Germinal center (tissue), 1 donor: ENCODE measurements around the gene FBXO5.
"Not testable (repeated sequence)": the region's sequence is repeated elsewhere in the genome, so short reads cannot be mapped to it uniquely, and the experiment has no call there.

Source experiments
- DNase-seq: peaks from one replicate; pipeline ENCODE4 v3.0.0; 2012; ENCODE audit warnings: mixed read lengths, low spot score

The FBXO5 gene

GRCh38 chr6:152982904-152983636, at the start of gene FBXO5:
Gene FBXO5 (minus strand): TSS chr6:152983041. CDS start chr6:152982959, 82 bp downstream.
- DNase-seq: peak; percentile 96

- no peak for DNase-seq
These were observed 49.5 kb upstream of the FBXO5 start for GRCh38 chr6:153032255-153032882.

DNA sequence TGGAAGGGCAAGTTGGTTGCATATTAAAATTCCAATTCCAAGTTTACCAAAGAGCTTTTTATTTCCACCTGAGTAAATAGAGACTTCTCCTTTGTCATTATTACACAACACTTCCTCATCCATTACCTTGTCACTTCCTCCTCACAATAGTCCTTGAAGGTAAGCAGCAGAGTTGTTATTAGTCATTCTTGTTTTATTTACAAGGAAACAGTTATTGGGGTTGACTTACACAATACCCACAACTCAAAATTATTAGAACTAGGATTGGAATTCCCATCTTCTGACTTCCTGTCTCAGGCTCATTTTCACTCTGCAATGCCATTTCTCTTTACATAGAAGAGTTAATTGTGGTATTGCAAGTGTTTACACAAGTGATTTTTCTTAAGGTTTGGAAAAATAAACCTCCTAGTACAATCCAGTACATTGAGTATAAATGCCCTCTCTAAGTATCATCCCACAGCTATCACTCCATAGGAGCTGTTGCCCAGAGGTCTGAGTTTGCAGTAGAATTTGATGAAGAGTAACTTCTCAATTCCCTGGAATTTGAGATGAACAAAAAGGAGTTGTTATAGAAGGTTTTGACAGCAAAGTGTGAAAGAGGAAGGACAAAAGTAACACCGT, 48.6 kb upstream of the FBXO5 start:
- DNase-seq: no peak

DNA sequence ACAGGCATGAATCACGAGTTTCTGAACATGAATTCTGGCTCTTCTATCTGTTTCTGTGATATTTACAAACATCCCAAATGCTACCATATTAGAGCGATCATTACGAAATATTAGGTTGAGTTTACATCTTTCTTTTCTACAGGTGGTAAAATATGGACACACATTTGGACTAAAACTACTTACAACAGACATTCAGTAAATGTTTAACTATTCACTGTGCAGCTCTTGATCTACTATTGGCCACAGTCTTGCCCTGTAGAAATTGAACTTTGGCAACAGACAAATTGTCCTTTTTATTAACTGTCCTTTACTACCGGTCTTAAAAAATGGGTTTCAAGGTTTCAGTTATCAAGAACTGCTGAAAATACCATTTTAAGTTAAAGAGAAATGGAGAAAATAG, 46.1 kb upstream of the FBXO5 start:
- DNase-seq: no peak

DNA sequence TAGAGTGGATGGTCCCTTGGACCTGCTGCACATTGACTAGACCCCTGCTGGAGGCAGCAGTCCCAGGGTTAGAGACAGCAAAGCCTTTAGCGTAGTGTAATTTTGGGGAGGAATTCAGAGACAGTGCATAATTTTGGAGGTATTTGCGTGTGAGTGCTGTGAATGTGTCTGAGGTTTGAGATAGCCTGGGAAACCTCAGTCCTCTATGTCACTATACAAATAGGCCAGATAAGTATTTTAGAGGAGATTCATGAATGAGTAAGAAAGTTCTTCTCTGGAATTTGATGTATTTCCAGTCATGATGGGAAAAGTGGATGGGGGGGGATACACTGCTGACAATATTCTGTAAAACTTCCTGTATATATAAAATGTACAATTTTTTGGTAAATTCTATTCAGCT, 45.4 kb upstream of the FBXO5 start:
- no peak for DNase-seq

DNA sequence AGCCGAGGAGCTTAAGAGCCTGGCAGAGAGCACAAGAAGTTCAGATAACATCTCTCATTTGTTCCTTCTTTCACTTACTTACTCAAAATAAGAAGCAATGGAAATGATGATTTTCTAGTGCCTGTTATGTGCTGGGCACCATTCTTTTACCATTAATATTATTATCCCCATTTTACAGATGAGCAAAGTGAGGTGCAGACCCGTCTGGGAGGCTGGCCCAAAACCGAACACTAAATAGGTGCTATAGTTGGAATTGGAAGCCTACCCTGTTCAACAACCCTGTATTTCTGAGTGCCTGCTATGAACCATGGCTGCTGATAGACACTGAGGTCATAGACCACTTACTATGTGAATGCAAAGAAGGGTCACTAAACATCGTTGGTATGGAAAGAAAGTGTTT, 44.6 kb upstream of the FBXO5 start:
- no peak for DNase-seq

- DNase-seq: no peak
These were observed 41.8 kb upstream of the FBXO5 start for GRCh38 chr6:153024709-153025017.

GRCh38 chr6:153023977-153024708, 41.3 kb upstream of the FBXO5 start:
- peak; percentile 53 for DNase-seq

DNA sequence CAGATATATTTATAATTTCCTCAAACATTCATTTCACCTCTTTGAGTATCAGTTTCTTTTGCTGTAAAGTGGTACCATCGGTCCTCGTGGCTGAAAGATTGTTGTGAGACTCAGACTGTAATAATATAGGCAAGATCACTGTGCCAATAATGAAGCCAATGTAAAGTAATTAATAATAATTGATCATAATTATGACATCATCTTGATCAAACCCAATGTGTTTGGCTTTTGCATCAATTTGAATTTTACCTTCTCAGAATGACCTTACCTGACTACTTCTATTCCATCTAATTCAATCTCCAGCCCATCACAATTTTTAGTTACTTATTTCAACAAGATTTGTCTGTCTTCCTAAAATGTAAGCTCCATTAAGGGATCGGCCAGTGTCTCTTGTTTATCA, 35.5 kb upstream of the FBXO5 start:
- no peak for DNase-seq

DNA sequence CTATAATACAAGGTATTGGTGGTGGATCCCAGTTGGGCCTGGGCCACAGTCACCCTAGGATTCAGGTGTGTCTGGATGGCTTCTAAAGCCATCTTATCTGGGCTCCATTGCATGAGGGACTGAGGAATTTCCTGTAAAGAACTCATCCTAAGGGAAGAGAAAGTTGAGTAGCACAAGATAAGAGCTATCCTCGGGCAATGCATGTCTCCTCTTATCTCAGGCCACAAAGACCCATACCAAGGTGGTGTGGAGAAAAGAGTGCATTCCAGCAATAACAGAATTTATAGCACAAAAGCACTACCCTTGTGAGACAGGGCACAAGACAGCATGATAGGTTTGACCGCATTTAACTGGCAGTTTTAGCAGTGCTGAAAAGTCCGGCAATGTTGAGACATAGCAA, 34.0 kb upstream of the FBXO5 start:
- no peak for DNase-seq

- no peak for DNase-seq
These were observed 32.3 kb upstream of the FBXO5 start for GRCh38 chr6:153015094-153015640.

GRCh38 chr6:153013438-153013837, 30.6 kb upstream of the FBXO5 start:
- DNase-seq: no peak

DNA sequence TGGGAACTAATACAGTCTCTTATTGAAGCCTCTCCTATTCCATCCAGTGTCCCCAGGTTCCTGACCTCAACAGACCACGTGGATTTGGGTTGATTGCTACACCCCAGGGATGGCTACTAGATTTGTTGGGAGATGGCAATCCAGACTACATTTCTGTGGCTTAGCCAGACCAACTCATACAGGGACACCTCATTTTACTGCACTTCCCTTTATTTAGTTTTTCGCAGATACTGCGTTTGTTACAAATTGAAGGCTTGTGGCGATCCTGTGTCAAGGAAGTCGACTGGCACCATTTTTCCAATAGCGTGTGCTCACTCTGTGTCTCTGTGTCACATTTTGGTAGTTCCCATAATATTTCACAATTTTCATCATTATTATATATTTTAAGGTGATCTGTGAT, 30.0 kb upstream of the FBXO5 start:
- no peak for DNase-seq

GRCh38 chr6:153003366-153003690, 20.5 kb upstream of the FBXO5 start:
- DNase-seq: no peak

GRCh38 chr6:153002613-153003365, 19.9 kb upstream of the FBXO5 start, which contains the start of gene MTRF1L:
Gene MTRF1L (minus strand): TSS chr6:153002709. CDS start chr6:153002685, 24 bp downstream.
- DNase-seq: peak; percentile 89

- peak; percentile 12 for DNase-seq
These were observed 19.1 kb upstream of the FBXO5 start for GRCh38 chr6:153001767-153002612.

DNA sequence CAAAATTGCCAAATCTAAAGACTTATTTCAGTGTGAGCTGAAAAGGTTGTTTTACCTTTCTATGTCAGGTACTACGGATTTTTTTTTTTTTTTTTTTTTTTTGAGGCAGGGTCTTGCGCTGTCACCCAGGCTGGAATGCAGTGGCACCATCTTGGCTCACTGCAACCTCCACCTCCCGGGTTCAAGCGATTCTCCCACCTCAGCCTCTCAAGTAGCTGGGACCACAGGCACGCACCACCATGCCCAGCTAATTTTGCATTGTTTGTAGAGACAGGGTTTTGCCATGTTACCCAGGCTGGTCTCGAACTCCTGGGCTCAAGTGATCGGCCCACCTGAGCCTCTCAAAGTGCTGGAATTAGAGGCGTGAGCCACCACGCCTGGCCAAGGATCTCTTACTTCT, 17.9 kb upstream of the FBXO5 start:
- DNase-seq: not testable (repeated sequence)

GRCh38 chr6:153000243-153000642, 17.4 kb upstream of the FBXO5 start:
- no peak for DNase-seq

GRCh38 chr6:152999538-152999937, 16.7 kb upstream of the FBXO5 start:
- not testable (repeated sequence) for DNase-seq

GRCh38 chr6:152993847-152994246, 11.0 kb upstream of the FBXO5 start:
- no peak for DNase-seq

GRCh38 chr6:152993431-152993830, 10.6 kb upstream of the FBXO5 start:
- DNase-seq: peak; percentile 5
